Glutamatergic neuron (in vitro differentiated cells): Measurements from ENCODE around the gene ADAM8. TPM values are rescaled to one million over a fixed set of nuclear protein-coding genes. Genes with fewer than 3 reads are reported as not detected.
"Not testable (repeated sequence)": the region's sequence is repeated elsewhere in the genome, so short reads cannot be mapped to it uniquely, and the experiment has no call there.

Source experiments
- DNase-seq: peaks from one replicate; pipeline ENCODE4 v3.0.0; 2022
- H3K27ac Mint-ChIP-seq: one replicate; pipeline ENCODE4 v1.8.0; 2020; ENCODE audit warnings: mild to moderate bottlenecking, mixed read lengths, inconsistent platforms; ENCODE audit not compliant: unreplicated experiment
- H3K27me3 Mint-ChIP-seq: one replicate; pipeline ENCODE4 v1.8.0; 2020; ENCODE audit warnings: mild to moderate bottlenecking, moderate library complexity, mixed read lengths, inconsistent platforms; ENCODE audit not compliant: unreplicated experiment
- H3K36me3 Mint-ChIP-seq: one replicate; pipeline ENCODE4 v1.8.0; 2020; ENCODE audit warnings: mild to moderate bottlenecking, mixed read lengths, inconsistent platforms; ENCODE audit not compliant: unreplicated experiment
- H3K4me1 Mint-ChIP-seq: one replicate; pipeline ENCODE4 v1.8.0; 2020; ENCODE audit warnings: mild to moderate bottlenecking, low read depth, mixed read lengths, inconsistent platforms; ENCODE audit not compliant: unreplicated experiment
- H3K4me3 Mint-ChIP-seq: one replicate; pipeline ENCODE4 v1.8.0; 2020; ENCODE audit warnings: mild to moderate bottlenecking, mixed read lengths, inconsistent platforms; ENCODE audit not compliant: unreplicated experiment
- H3K9me3 Mint-ChIP-seq: one replicate; pipeline ENCODE4 v1.8.0; 2020; ENCODE audit warnings: mild to moderate bottlenecking, moderate library complexity, mixed read lengths, inconsistent platforms; ENCODE audit not compliant: unreplicated experiment
- CTCF ChIP-seq: fragments of 200-600 bp; sonication (generic); IDR thresholded peaks from one replicate; pipeline ENCODE4 v1.5.0; 2021; ENCODE audit not compliant: partially characterized antibody, unreplicated experiment
- total RNA-seq: library from RNA; stranded (reverse); fragmentation: NEBNext Ultra II Directional; extraction: Animal tissue kit (Norgen Biotek cat#: 25700); gene quantifications from one replicate; pipeline ENCODE4 v1.2.1, GENCODE V29; 2021; ENCODE audit not compliant: unreplicated experiment

ADAM8 gene
- total RNA-seq, 1 donor from 2014 or later, result 5.4 TPM

GRCh38 chr10:133324198-133324792 lies 47.6 kb upstream of the ADAM8 start:
- Mint-ChIP-seq H3K27me3 (peaks cover 4% of the 10 kb centered on the region), H3K27ac (no peak overlapping the region), H3K4me1 (peaks cover 9% of the 10 kb centered on the region), H3K36me3 (peaks cover 10% of the 10 kb centered on the region), H3K4me3 (no peak overlapping the region), H3K9me3 (peaks cover 11% of the 10 kb centered on the region)
- peak; percentile 86 for DNase-seq
- TF ChIP-seq CTCF, result no peak

DNA sequence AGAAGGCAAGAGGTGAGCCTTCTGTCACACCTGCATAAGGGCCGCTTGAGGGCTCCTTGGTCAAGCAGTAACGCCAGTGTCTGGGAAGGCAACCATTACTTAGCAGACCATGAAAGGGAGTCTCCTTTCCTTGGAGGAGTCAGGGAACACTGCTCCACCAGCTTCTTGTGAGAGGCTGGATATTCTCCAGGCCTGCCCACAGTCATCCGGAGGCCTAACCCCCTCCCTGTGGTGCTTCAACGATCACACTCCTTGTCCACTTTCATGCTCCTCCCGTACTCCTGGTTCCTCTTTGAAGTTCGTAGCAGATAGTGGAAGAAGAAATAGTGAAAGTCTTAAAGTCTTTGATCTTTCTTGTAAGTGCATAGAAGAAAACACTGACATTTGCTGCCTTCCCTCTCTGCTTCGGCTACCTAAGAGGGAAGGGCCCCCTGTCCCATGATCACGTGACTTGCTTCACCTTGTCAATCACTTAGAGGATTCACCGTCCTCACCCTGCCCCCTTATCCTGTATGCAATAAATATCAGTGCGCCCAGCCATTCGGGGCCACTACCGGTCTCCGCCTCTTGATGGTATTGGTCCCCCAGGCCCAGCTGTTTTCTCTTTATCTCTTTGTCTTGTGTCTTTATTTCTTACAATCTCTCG lies 45.5 kb upstream of the ADAM8 start:
- DNase-seq, H3K36me3 Mint-ChIP-seq, H3K27me3 Mint-ChIP-seq, H3K4me3 Mint-ChIP-seq, H3K4me1 Mint-ChIP-seq, H3K27ac Mint-ChIP-seq: not testable (repeated sequence)
- peaks cover 13% of the 10 kb centered on the region for H3K9me3 Mint-ChIP-seq

- not testable (repeated sequence) for DNase-seq, H3K36me3 Mint-ChIP-seq, H3K27me3 Mint-ChIP-seq, H3K4me1 Mint-ChIP-seq, H3K4me3 Mint-ChIP-seq, H3K27ac Mint-ChIP-seq
- H3K9me3 Mint-ChIP-seq, result peaks cover 17% of the 10 kb centered on the region
Measured at GRCh38 chr10:133320852-133321422, 44.3 kb upstream of the ADAM8 start.

- Mint-ChIP-seq H3K27ac (peak overlapping the region; percentile 62), H3K4me1 (peaks cover 5% of the 10 kb centered on the region), H3K36me3 (peaks cover 10% of the 10 kb centered on the region), H3K27me3 (peaks cover 7% of the 10 kb centered on the region), H3K4me3 (peak overlapping the region; percentile 38), H3K9me3 (peaks cover 22% of the 10 kb centered on the region)
- peak; percentile 95 for DNase-seq
- peak; percentile 85 for TF ChIP-seq CTCF
Measured at GRCh38 chr10:133318494-133319127, 41.9 kb upstream of the ADAM8 start.

- DNase-seq, result no peak
- peak overlapping the region; percentile 85 for H3K27ac Mint-ChIP-seq
- H3K9me3 Mint-ChIP-seq, result peaks cover 22% of the 10 kb centered on the region
- peaks cover 7% of the 10 kb centered on the region for H3K27me3 Mint-ChIP-seq
- peak overlapping the region; percentile 67 for H3K4me3 Mint-ChIP-seq
- no peak for TF ChIP-seq CTCF
- peaks cover 5% of the 10 kb centered on the region for H3K36me3 Mint-ChIP-seq
- H3K4me1 Mint-ChIP-seq, result peaks cover 13% of the 10 kb centered on the region
Measured at GRCh38 chr10:133316732-133317131, 40.1 kb upstream of the ADAM8 start.
